Panc1 (cell line): ENCODE data around the gene SLF1. TPM values are rescaled to one million over a fixed set of nuclear protein-coding genes. Genes with fewer than 3 reads are reported as not detected.

Source experiments
- ATAC-seq: fragments of 200-7000 bp; cut with Tn5 transposase; 2 replicates; pipeline ENCODE4 v1.9.1; 2020; ENCODE audit warnings: mild to moderate bottlenecking, moderate library complexity
- BruUV-seq: library from RNA; stranded (reverse); fragments of 400-500 nt; replicated peaks from 2 replicates; lab custom pipeline; 2021; lab: Mats Ljungman, UMichigan
- CTCF ChIA-PET: fragments of 300-600 bp; sonication (Branson Sonifier 250); formaldehyde crosslinking; loops from one replicate; lab custom pipeline; 2022; ENCODE audit warnings: antibody characterized with exemption; lab: Charles Lee
- POLR2A ChIA-PET: fragments of 300-600 bp; sonication (Branson Sonifier 250); formaldehyde crosslinking; loops from one replicate; lab custom pipeline; 2022; ENCODE audit warnings: antibody characterized with exemption; lab: Charles Lee
- DNase-seq: peaks from one replicate; pipeline ENCODE4 v3.0.0-alpha.2; 2010; ENCODE audit warnings: low read depth, low spot score
- H3K27ac ChIP-seq: 2 replicates; pipeline ENCODE4 v1.5.1; 2011; ENCODE audit warnings: mild to moderate bottlenecking, low read length, inconsistent platforms
- H3K27me3 ChIP-seq: fragments of 200-500 bp; sonication (Bioruptor generic); 2 replicates; pipeline ENCODE4 v1.6.0; 2014; ENCODE audit warnings: low read length, inconsistent platforms; ENCODE audit not compliant: control insufficient read depth, insufficient read depth
- H3K36me3 ChIP-seq: fragments of 200-500 bp; sonication (Bioruptor generic); 2 replicates; pipeline ENCODE4 v1.5.1; 2014; ENCODE audit warnings: inconsistent platforms, mild to moderate bottlenecking, low read length, moderate library complexity; ENCODE audit not compliant: control insufficient read depth, insufficient read depth
- H3K4me1 ChIP-seq: 2 replicates; pipeline ENCODE4 v1.5.1; 2011; ENCODE audit warnings: inconsistent platforms, mild to moderate bottlenecking, low read length, moderate library complexity; ENCODE audit not compliant: control insufficient read depth, insufficient read depth
- H3K4me3 ChIP-seq, 2 experiments: 2 replicates each; pipeline ENCODE4 v1.5.1; 2011 to 2012; ENCODE audit warnings: low read depth in 2 of 2, low read length in 2 of 2, mild to moderate bottlenecking in 2 of 2, inconsistent platforms in 1 of 2, moderate library complexity in 1 of 2
- H3K9me3 ChIP-seq: fragments of 200-500 bp; sonication (Bioruptor generic); 2 replicates; pipeline ENCODE4 v1.5.1; 2014; ENCODE audit warnings: low read depth, mild to moderate bottlenecking, inconsistent platforms, low read length, moderate library complexity; ENCODE audit not compliant: control insufficient read depth, insufficient read depth
- POLR2AphosphoS5 ChIP-seq: IDR thresholded peaks from 2 replicates; pipeline ENCODE4 v1.6.1; 2012; ENCODE audit warnings: mild to moderate bottlenecking, low read depth, low read length, moderate library complexity
- SIN3A ChIP-seq: IDR thresholded peaks from 2 replicates; pipeline ENCODE4 v1.6.1; 2012; ENCODE audit warnings: low read depth, mild to moderate bottlenecking, low read length, moderate library complexity, borderline replicate concordance; ENCODE audit not compliant: insufficient read depth
- TCF7L2 ChIP-seq: IDR thresholded peaks from 2 replicates; pipeline ENCODE4 v1.6.1; 2011; ENCODE audit warnings: mild to moderate bottlenecking, low read depth, low read length, inconsistent platforms
- in situ Hi-C: cut with HindIII; loops from 2 replicates; pipeline ENCODE4 v1.10.0; 2016; ENCODE audit warnings: low sequenced_read_pairs, low pct_unique_long_range_greater_than_20kb
- intact Hi-C: fragments of 100-400 bp; cut with micrococcal nuclease; formaldehyde crosslinking; loops from one replicate; pipeline ENCODE4 v1.10.0; 2022; ENCODE audit not compliant: unreplicated experiment
- total RNA-seq: library from RNA; stranded (reverse); gene quantifications from one replicate; pipeline ENCODE4 v1.2.1, GENCODE V29; 2021; ENCODE audit not compliant: unreplicated experiment
- TF ChIP-seq, protein P1 (sequence below), 2 experiments: IDR thresholded peaks; 2 replicates each; pipeline ENCODE4 v1.6.1; 2011 to 2012; ENCODE audit warnings: low read depth in 2 of 2, control low read depth in 1 of 2, low read length in 1 of 2, mild to moderate bottlenecking in 1 of 2, moderate library complexity in 1 of 2; ENCODE audit not compliant: insufficient read depth in 1 of 2
- TF ChIP-seq, protein P2 (sequence below): fragments of 450-650 bp; IDR thresholded peaks from 2 replicates; pipeline ENCODE4 v1.5.1; 2017; ENCODE audit warnings: mild to moderate bottlenecking

SLF1 gene
- total RNA-seq, 1 experiment from 2014 or later: 9.7 TPM

DNA sequence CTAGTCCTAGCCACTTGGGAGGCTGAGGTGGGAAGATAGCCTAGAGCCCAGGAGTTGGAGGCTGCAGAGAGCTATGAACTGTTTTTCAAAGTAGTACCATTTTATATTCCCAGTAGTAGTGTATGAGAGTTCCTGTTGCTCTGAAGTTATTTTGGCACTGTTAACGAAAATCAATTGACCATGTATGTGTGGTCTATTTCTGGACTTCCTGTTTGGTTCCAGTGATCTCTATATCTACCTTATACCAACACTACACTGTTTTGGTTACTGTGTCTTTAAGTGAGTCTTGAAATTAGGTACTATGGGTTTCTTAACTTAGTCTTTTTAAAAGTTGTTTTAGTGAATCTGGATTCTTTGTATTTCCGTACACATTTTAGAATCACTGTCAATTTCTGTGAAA is 13.6 kb downstream of the SLF1 start:
- ChIA-PET POLR2A (no interaction called here), CTCF (no interaction called here)
- ATAC-seq (no peak), DNase-seq (no peak)
- TF ChIP-seq, protein P1, sequence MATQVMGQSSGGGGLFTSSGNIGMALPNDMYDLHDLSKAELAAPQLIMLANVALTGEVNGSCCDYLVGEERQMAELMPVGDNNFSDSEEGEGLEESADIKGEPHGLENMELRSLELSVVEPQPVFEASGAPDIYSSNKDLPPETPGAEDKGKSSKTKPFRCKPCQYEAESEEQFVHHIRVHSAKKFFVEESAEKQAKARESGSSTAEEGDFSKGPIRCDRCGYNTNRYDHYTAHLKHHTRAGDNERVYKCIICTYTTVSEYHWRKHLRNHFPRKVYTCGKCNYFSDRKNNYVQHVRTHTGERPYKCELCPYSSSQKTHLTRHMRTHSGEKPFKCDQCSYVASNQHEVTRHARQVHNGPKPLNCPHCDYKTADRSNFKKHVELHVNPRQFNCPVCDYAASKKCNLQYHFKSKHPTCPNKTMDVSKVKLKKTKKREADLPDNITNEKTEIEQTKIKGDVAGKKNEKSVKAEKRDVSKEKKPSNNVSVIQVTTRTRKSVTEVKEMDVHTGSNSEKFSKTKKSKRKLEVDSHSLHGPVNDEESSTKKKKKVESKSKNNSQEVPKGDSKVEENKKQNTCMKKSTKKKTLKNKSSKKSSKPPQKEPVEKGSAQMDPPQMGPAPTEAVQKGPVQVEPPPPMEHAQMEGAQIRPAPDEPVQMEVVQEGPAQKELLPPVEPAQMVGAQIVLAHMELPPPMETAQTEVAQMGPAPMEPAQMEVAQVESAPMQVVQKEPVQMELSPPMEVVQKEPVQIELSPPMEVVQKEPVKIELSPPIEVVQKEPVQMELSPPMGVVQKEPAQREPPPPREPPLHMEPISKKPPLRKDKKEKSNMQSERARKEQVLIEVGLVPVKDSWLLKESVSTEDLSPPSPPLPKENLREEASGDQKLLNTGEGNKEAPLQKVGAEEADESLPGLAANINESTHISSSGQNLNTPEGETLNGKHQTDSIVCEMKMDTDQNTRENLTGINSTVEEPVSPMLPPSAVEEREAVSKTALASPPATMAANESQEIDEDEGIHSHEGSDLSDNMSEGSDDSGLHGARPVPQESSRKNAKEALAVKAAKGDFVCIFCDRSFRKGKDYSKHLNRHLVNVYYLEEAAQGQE (IDR thresholded peaks at IDR 0.05; ENCODE audit: insufficient read depth in 1 of 2, low read depth in 2 of 2, low read length in 1 of 2): no peak
- TF ChIP-seq TCF7L2 (no peak), POLR2AphosphoS5 (no peak), SIN3A (no peak)
- TF ChIP-seq, protein P2, sequence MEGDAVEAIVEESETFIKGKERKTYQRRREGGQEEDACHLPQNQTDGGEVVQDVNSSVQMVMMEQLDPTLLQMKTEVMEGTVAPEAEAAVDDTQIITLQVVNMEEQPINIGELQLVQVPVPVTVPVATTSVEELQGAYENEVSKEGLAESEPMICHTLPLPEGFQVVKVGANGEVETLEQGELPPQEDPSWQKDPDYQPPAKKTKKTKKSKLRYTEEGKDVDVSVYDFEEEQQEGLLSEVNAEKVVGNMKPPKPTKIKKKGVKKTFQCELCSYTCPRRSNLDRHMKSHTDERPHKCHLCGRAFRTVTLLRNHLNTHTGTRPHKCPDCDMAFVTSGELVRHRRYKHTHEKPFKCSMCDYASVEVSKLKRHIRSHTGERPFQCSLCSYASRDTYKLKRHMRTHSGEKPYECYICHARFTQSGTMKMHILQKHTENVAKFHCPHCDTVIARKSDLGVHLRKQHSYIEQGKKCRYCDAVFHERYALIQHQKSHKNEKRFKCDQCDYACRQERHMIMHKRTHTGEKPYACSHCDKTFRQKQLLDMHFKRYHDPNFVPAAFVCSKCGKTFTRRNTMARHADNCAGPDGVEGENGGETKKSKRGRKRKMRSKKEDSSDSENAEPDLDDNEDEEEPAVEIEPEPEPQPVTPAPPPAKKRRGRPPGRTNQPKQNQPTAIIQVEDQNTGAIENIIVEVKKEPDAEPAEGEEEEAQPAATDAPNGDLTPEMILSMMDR: no peak
- H3K27ac ChIP-seq: no peak overlapping the region
- H3K27me3 ChIP-seq: no peaks in the 10 kb centered on the region
- H3K9me3 ChIP-seq: no peaks in the 10 kb centered on the region; the same call in 1 of the 2 replicates
- H3K4me1 ChIP-seq: no peaks in the 10 kb centered on the region
- peaks cover 2% of the 10 kb centered on the region; the same call in 1 of the 2 replicates for H3K36me3 ChIP-seq
- in situ Hi-C loops (no loop called here), intact Hi-C loops (no loop called here)
- no peak overlapping the region for H3K4me3 ChIP-seq
- BruUV-seq: no TSS peak

DNA sequence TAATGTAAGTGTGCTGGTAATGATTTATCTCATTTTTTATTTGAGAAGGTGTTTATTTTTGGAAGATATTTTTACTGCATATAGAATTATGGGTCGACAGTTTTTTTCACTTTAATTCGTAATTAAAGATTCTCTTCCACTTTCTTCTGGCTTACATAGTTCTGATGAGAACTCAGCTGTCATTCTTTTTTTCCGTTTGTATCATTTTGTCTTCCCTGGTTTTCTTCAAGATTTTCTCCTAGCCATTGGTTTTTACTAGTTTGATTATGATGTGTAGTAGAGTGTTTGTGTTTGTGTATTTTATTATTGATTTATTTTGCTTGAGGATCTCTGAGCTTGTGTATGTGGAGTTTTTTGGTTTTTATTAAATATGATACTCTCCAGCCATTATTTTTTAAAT is 21.7 kb downstream of the SLF1 start:
- ChIA-PET POLR2A (no interaction called here), CTCF (no interaction called here)
- Histone ChIP-seq H3K9me3 (peaks cover 11% of the 10 kb centered on the region), H3K36me3 (no peaks in the 10 kb centered on the region), H3K4me3 (no peak overlapping the region), H3K27ac (no peak overlapping the region), H3K27me3 (no peaks in the 10 kb centered on the region), H3K4me1 (no peaks in the 10 kb centered on the region)
- DNase-seq: no peak
- intact Hi-C loops (no loop called here), in situ Hi-C loops (no loop called here)
- ATAC-seq: no peak
- TF ChIP-seq, protein P1 (IDR thresholded peaks at IDR 0.05; ENCODE audit: insufficient read depth in 1 of 2, low read depth in 2 of 2, low read length in 1 of 2): no peak
- no peak for TF ChIP-seq SIN3A
- no peak for TF ChIP-seq POLR2AphosphoS5
- no TSS peak for BruUV-seq
